Measurements from ENCODE around the gene KLHL22. TPM values are rescaled to one million over a fixed set of nuclear protein-coding genes. Genes with fewer than 3 reads are reported as not detected.
"Not testable (repeated sequence)": the region's sequence is repeated elsewhere in the genome, so short reads cannot be mapped to it uniquely, and the experiment has no call there.

Gene KLHL22
- total RNA-seq, 4 donors from 2014 or later, result 7.7 to 13.0 (median 8.3) TPM

- no peak overlapping the region for H3K27ac ChIP-seq
- WGBS, 2 donors, result 50 to 81% methylated on average over 3 of the region's 3 CpGs
- intact Hi-C loops (cut with DNase I), result no loop called here
- TF ChIP-seq CTCF (IDR thresholded peaks at IDR 0.05), result no peak
- no peak for TF ChIP-seq POLR2A (IDR thresholded peaks at IDR 0.05)
- no peak overlapping the region for H3K4me3 ChIP-seq
- no peak for DNase-seq
- H3K4me1 ChIP-seq, result peaks cover 4 to 11% (median 4%) of the 10 kb centered on the region in 3 donors
- no peaks in the 10 kb centered on the region for H3K9me3 ChIP-seq
- H3K36me3 ChIP-seq, result no peaks in the 10 kb centered on the region
- H3K27me3 ChIP-seq, result no peaks in the 10 kb centered on the region
Measured at GRCh38 chr22:20414450-20414849, 81.1 kb downstream of the KLHL22 start.

GRCh38 chr22:20414059-20414440 is 81.5 kb downstream of the KLHL22 start:
- H3K4me3 ChIP-seq, result no peak overlapping the region
- 75 to 89% methylated on average over 2 to 4 of the region's 5 CpGs for WGBS, 2 donors
- no peaks in the 10 kb centered on the region for H3K36me3 ChIP-seq
- H3K4me1 ChIP-seq, result peaks cover 4 to 11% (median 4%) of the 10 kb centered on the region in 3 donors
- H3K9me3 ChIP-seq, result no peaks in the 10 kb centered on the region
- DNase-seq, result no peak
- no peak for TF ChIP-seq POLR2A (IDR thresholded peaks at IDR 0.05)
- no peak for TF ChIP-seq CTCF (IDR thresholded peaks at IDR 0.05)
- H3K27ac ChIP-seq, result no peak overlapping the region
- intact Hi-C loops (cut with DNase I), result no loop called here
- H3K27me3 ChIP-seq, result no peaks in the 10 kb centered on the region

- no peak overlapping the region for H3K27ac ChIP-seq
- no peak for DNase-seq
- H3K4me3 ChIP-seq, result no peak overlapping the region
- no peaks in the 10 kb centered on the region for H3K9me3 ChIP-seq
- no peak for TF ChIP-seq POLR2A (IDR thresholded peaks at IDR 0.05)
- TF ChIP-seq CTCF (IDR thresholded peaks at IDR 0.05), result no peak
- intact Hi-C loops (cut with DNase I), result no loop called here
- no peaks in the 10 kb centered on the region for H3K27me3 ChIP-seq
- H3K36me3 ChIP-seq, result no peaks in the 10 kb centered on the region
- peaks cover 2 to 8% (median 2%) of the 10 kb centered on the region in 3 donors for H3K4me1 ChIP-seq
- 82 to 87% methylated on average over 7 to 8 of the region's 9 CpGs for WGBS, 2 donors
Measured at GRCh38 chr22:20413217-20414058, 82.2 kb downstream of the KLHL22 start.

GRCh38 chr22:20412474-20413216 is 83.0 kb downstream of the KLHL22 start:
- H3K4me1 ChIP-seq, result peaks cover 0 to under 1% (median 0%) of the 10 kb centered on the region in 3 donors
- TF ChIP-seq CTCF (IDR thresholded peaks at IDR 0.05) (no peak), POLR2A (IDR thresholded peaks at IDR 0.05) (no peak)
- H3K27me3 ChIP-seq, result no peaks in the 10 kb centered on the region
- H3K4me3 ChIP-seq, result no peak overlapping the region
- peaks cover 0 to 3% (median 0%) of the 10 kb centered on the region in 3 donors for H3K36me3 ChIP-seq
- H3K27ac ChIP-seq, result no peak overlapping the region
- intact Hi-C loops (cut with DNase I), result no loop called here
- H3K9me3 ChIP-seq, result no peaks in the 10 kb centered on the region
- 64 to 73% methylated on average over 8 to 10 of the region's 10 CpGs for WGBS, 2 donors
- no peak for DNase-seq

GRCh38 chr22:20409385-20409784 is 86.2 kb downstream of the KLHL22 start:
- 82 to 100% methylated on average over 3 of the region's 3 CpGs for WGBS, 2 donors
- H3K4me1 ChIP-seq; H3K9me3 ChIP-seq; H3K27me3 ChIP-seq; intact Hi-C loops (cut with DNase I); H3K27ac ChIP-seq; H3K4me3 ChIP-seq; DNase-seq: not testable (repeated sequence)
- peaks cover 0 to 35% (median 17%) of the 10 kb centered on the region in 3 donors for H3K36me3 ChIP-seq
